CD14-positive monocyte (primary cell): Measurements from ENCODE around the gene UNKL. TPM values are rescaled to one million over a fixed set of nuclear protein-coding genes. Genes with fewer than 3 reads are reported as not detected.

Experiments
- DNase-seq, 3 donors: peaks; one replicate each; pipeline ENCODE4 v3.0.0-alpha.2; 2011 to 2022
- H2AFZ ChIP-seq: 2 replicates; pipeline ENCODE4 v1.6.0; 2012; ENCODE audit warnings: mild to moderate bottlenecking, low read depth, low read length, inconsistent platforms; ENCODE audit not compliant: insufficient read depth, poor library complexity, severe bottlenecking
- H3K27ac ChIP-seq, 2 donors: 1 replicate in 1 of 2; 2 replicates in 1 of 2; pipeline ENCODE4 v1.5.1; 2012 to 2013; ENCODE audit warnings: low read length in 2 of 2, control low read depth in 1 of 2, inconsistent platforms in 1 of 2, low read depth in 1 of 2, mild to moderate bottlenecking in 1 of 2
- H3K27me3 ChIP-seq, 2 donors: one replicate each; pipeline versions ENCODE4 v1.6.0 to v1.6.1; 2011 to 2013; ENCODE audit warnings: low read length in 2 of 2; ENCODE audit not compliant: control insufficient read depth in 2 of 2, insufficient read depth in 2 of 2
- H3K36me3 ChIP-seq, 2 donors: replicated peaks in 1 of 2; 1 replicate in 1 of 2; 2 replicates in 1 of 2; pipeline versions ENCODE4 v1.5.1 to v1.6.1; 2012 to 2013; ENCODE audit warnings: low read length in 2 of 2, control low read depth in 1 of 2, inconsistent platforms in 1 of 2, mild to moderate bottlenecking in 1 of 2; ENCODE audit not compliant: insufficient read depth in 2 of 2, control insufficient read depth in 1 of 2
- H3K4me1 ChIP-seq, 2 donors: 1 replicate in 1 of 2; 2 replicates in 1 of 2; pipeline versions ENCODE4 v1.5.1 to v1.6.1; 2012 to 2013; ENCODE audit warnings: low read length in 2 of 2, control low read depth in 1 of 2, inconsistent platforms in 1 of 2, mild to moderate bottlenecking in 1 of 2, moderate library complexity in 1 of 2; ENCODE audit not compliant: insufficient read depth in 2 of 2, control insufficient read depth in 1 of 2
- H3K4me2 ChIP-seq: replicated peaks from 2 replicates; pipeline ENCODE3; 2012; ENCODE audit warnings: low read length, moderate library complexity, mild to moderate bottlenecking; ENCODE audit not compliant: poor library complexity, severe bottlenecking; ENCODE audit errors: extremely low read depth
- H3K4me3 ChIP-seq, 3 experiments: fragments of 200-600 bp in 1 of 3; sonication (generic) in 1 of 3; replicated peaks in 1 of 3; 1 replicate in 2 of 3; 2 replicates in 1 of 3; pipeline ENCODE4 v1.5.1; 2011 to 2013; ENCODE audit warnings: low read length in 3 of 3, mild to moderate bottlenecking in 3 of 3, control low read depth in 2 of 3, low read depth in 2 of 3, inconsistent platforms in 1 of 3, moderate library complexity in 1 of 3
- H3K79me2 ChIP-seq: 2 replicates; pipeline ENCODE4 v1.6.0; 2012; ENCODE audit warnings: mild to moderate bottlenecking, control low read depth, inconsistent platforms, low read length, moderate library complexity; ENCODE audit not compliant: insufficient read depth
- H3K9ac ChIP-seq: 2 replicates; pipeline ENCODE4 v1.6.0; 2017; ENCODE audit warnings: low read length, mild to moderate bottlenecking; ENCODE audit not compliant: insufficient read depth, poor library complexity, severe bottlenecking
- H3K9me3 ChIP-seq, 2 donors: replicated peaks in 1 of 2; 1 replicate in 1 of 2; 2 replicates in 1 of 2; pipeline versions ENCODE4 v1.5.1 to v1.6.1; 2012 to 2013; ENCODE audit warnings: low read length in 2 of 2, control low read depth in 1 of 2; ENCODE audit not compliant: control insufficient read depth in 1 of 2, insufficient read depth in 1 of 2
- H4K20me1 ChIP-seq: 2 replicates; pipeline ENCODE4 v1.6.0; 2012; ENCODE audit warnings: mild to moderate bottlenecking, low read length, control low read depth, moderate library complexity; ENCODE audit not compliant: insufficient read depth
- H3K27ac Mint-ChIP-seq, 7 donors: one replicate each; pipeline ENCODE4 v1.8.0; 2020; ENCODE audit warnings: mild to moderate bottlenecking in 7 of 7, mixed read lengths in 7 of 7, moderate library complexity in 6 of 7, inconsistent platforms in 2 of 7
- H3K27me3 Mint-ChIP-seq, 3 donors: one replicate each; pipeline ENCODE4 v1.8.0; 2021 to 2022; ENCODE audit warnings: low read depth in 3 of 3, mild to moderate bottlenecking in 3 of 3, mixed read lengths in 3 of 3, moderate library complexity in 3 of 3, inconsistent platforms in 1 of 3
- H3K36me3 Mint-ChIP-seq, 2 donors: one replicate each; pipeline ENCODE4 v1.8.0; 2020; ENCODE audit warnings: mixed read lengths in 2 of 2, inconsistent platforms in 1 of 2, mild to moderate bottlenecking in 1 of 2
- H3K4me1 Mint-ChIP-seq: one replicate; pipeline ENCODE4 v1.8.0; 2020; ENCODE audit warnings: mild to moderate bottlenecking, mixed read lengths
- H3K4me3 Mint-ChIP-seq, 2 donors: one replicate each; pipeline ENCODE4 v1.8.0; 2020; ENCODE audit warnings: mild to moderate bottlenecking in 2 of 2, mixed read lengths in 2 of 2, moderate library complexity in 1 of 2
- H3K9me3 Mint-ChIP-seq, 7 donors: one replicate each; pipeline ENCODE4 v1.8.0; 2020 to 2022; ENCODE audit warnings: mixed read lengths in 7 of 7, mild to moderate bottlenecking in 6 of 7, moderate library complexity in 6 of 7, inconsistent platforms in 2 of 7
- WGBS: methylation state at CpG from one replicate; pipeline ENCODE4 v1.1.5; 2013; ENCODE audit warnings: missing lambda C conversion rate; ENCODE audit not compliant: insufficient coverage; 5-methylcytosine and 5-hydroxymethylcytosine counted together
- intact Hi-C, 2 donors: fragments of 100-400 bp; cut with micrococcal nuclease; formaldehyde crosslinking; loops; one replicate each; pipeline versions ENCODE4 v1.15.0 to v1.15.1; 2023
- polyA plus RNA-seq, 3 donors: library from polyadenylated mRNA; depleted of rRNA in 1 of 3; unstranded in 2 of 3; stranded (reverse) in 1 of 3; fragments of 300-500 nt in 2 of 3; fragments of >200 nt in 1 of 3; fragmentation: Illumina TruSeq in 2 of 3; gene quantifications; 1 replicate in 2 of 3; 2 replicates in 1 of 3; pipeline ENCODE4 v1.2.3, GENCODE V29; 2012 to 2021
- TF ChIP-seq, protein P1 (sequence below): fragments of 200-600 bp; IDR thresholded peaks from one replicate; pipeline ENCODE4 v1.8.0; 2022; ENCODE audit warnings: antibody characterized with exemption, mild to moderate bottlenecking

The UNKL gene
- polyA plus RNA-seq, 3 donors, result 1.2 to 19.9 (median 2.2) TPM

DNA sequence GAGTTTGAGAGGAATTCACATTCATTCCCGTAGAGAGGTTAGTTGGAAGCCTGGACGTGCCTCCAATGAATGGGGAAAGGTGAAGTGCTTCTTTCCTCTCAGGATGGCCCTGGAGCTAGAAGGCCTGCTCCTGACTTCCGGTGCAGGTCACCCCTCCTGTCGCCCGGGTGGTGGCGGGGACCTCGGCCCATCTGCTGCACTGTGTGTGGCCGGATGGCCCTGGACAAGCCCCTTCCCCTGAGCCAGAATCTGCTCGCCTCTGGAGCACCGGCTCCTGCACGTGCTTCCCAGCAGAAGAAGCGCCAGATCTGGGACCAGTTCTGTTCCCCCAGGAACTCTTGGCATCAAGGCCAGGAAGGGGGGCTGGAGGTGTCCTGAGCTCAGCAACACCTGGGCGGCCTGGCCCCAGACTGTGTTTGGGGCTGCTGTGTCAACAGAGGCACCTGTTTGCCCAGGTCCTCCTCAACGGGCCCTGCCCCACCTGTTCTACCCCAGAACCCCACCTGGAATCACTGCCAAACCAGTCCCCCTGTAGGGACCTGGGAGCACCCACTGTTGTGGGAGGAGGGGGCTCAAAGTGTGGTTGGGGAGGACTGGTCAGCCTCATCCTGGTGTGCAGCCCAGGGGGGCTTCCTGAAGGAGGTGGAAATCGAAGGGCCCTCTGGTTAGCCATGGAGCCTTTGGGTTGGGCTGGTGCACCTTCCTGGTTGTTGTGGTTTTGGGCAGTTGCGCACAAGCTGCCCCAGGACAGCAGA is 11.3 kb upstream of the UNKL start:
- Mint-ChIP-seq H3K27ac (no peak overlapping the region), H3K4me1 (peaks cover 9% of the 10 kb centered on the region), H3K9me3 (peaks cover 0 to 5% (median 3%) of the 10 kb centered on the region in 7 donors), H3K4me3 (no peak overlapping the region), H3K27me3 (peaks cover 0 to 11% (median under 1%) of the 10 kb centered on the region in 3 donors), H3K36me3 (no peaks in the 10 kb centered on the region)
- Histone ChIP-seq H3K9ac (no peak overlapping the region), H2AFZ (no peak overlapping the region), H3K36me3 (no peaks in the 10 kb centered on the region), H4K20me1 (no peaks in the 10 kb centered on the region), H3K4me3 (no peak overlapping the region), H3K27ac (no peak overlapping the region), H3K79me2 (no peaks in the 10 kb centered on the region), H3K4me1 (peaks cover 12 to 13% of the 10 kb centered on the region in 2 donors), H3K9me3 (no peaks in the 10 kb centered on the region), H3K27me3 (peaks cover 0 to 2% of the 10 kb centered on the region in 2 donors), H3K4me2 (no peak overlapping the region)
- 94% methylated on average over 13 of the region's 16 CpGs for WGBS
- TF ChIP-seq, protein P1, sequence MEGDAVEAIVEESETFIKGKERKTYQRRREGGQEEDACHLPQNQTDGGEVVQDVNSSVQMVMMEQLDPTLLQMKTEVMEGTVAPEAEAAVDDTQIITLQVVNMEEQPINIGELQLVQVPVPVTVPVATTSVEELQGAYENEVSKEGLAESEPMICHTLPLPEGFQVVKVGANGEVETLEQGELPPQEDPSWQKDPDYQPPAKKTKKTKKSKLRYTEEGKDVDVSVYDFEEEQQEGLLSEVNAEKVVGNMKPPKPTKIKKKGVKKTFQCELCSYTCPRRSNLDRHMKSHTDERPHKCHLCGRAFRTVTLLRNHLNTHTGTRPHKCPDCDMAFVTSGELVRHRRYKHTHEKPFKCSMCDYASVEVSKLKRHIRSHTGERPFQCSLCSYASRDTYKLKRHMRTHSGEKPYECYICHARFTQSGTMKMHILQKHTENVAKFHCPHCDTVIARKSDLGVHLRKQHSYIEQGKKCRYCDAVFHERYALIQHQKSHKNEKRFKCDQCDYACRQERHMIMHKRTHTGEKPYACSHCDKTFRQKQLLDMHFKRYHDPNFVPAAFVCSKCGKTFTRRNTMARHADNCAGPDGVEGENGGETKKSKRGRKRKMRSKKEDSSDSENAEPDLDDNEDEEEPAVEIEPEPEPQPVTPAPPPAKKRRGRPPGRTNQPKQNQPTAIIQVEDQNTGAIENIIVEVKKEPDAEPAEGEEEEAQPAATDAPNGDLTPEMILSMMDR, result no peak
- DNase-seq, result no peak
- intact Hi-C loops, result loop anchor here (10.0 kb wide), 2 partner anchors 279 to 359 kb away; partner anchors contain the start of genes MAPK8IP3 (in 1 of the 2), NUBP2 (in 1 of the 2) and SPSB3 (in 1 of the 2)

DNA sequence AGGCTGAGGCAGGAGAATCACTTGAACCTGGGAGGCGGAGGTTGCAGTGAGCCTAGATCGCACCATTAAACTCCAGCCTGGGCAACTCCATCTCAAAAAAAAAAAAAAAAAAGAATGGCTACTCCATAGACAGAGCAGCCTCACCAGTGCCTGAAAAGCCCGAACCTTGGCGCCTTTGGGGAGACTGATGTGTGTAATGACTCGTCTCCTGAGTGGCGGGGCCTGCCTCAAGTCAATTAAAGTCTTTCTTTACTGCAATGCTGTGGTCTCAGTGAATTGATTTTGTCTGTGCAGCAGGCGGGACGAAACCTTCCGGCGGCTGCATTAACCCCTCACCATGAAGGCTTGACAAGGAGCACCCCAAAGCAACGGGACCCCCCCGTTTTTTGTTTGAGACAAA is 9.5 kb upstream of the UNKL start:
- H3K4me1 Mint-ChIP-seq, result peaks cover 17% of the 10 kb centered on the region
- peak overlapping the region in 2 of 7 donors; percentile 66 for H3K27ac Mint-ChIP-seq
- peaks cover 0 to 5% (median 3%) of the 10 kb centered on the region in 7 donors for H3K9me3 Mint-ChIP-seq

More for the DNA sequence above, 9.5 kb upstream of the UNKL start:
- Mint-ChIP-seq H3K27me3 (peaks cover 0 to 2% (median 0%) of the 10 kb centered on the region in 3 donors), H3K4me3 (no peak overlapping the region), H3K36me3 (no peaks in the 10 kb centered on the region)
- no peak for DNase-seq
- Histone ChIP-seq H3K36me3 (no peaks in the 10 kb centered on the region), H3K9me3 (no peaks in the 10 kb centered on the region), H3K4me2 (no peak overlapping the region), H4K20me1 (no peaks in the 10 kb centered on the region), H3K9ac (no peak overlapping the region), H3K27me3 (no peaks in the 10 kb centered on the region), H2AFZ (no peak overlapping the region), H3K4me3 (no peak overlapping the region), H3K27ac (no peak overlapping the region), H3K79me2 (peaks cover 15% of the 10 kb centered on the region), H3K4me1 (peaks cover 23 to 26% of the 10 kb centered on the region in 2 donors)
- 98% methylated on average over 7 of the region's 12 CpGs for WGBS
- intact Hi-C loops, result loop anchor here (5.0 to 10.0 kb wide), 5 partner anchors 68 to 361 kb away; partner anchors contain the start of genes CRAMP1 (in 1 of the 2), EME2 (in 1 of the 2), IFT140 (in 1 of the 2) and MAPK8IP3 (in 1 of the 2)
- TF ChIP-seq, protein P1, result no peak
